ENCODE measurements around the gene GRID2IP.

The GRID2IP gene

DNA sequence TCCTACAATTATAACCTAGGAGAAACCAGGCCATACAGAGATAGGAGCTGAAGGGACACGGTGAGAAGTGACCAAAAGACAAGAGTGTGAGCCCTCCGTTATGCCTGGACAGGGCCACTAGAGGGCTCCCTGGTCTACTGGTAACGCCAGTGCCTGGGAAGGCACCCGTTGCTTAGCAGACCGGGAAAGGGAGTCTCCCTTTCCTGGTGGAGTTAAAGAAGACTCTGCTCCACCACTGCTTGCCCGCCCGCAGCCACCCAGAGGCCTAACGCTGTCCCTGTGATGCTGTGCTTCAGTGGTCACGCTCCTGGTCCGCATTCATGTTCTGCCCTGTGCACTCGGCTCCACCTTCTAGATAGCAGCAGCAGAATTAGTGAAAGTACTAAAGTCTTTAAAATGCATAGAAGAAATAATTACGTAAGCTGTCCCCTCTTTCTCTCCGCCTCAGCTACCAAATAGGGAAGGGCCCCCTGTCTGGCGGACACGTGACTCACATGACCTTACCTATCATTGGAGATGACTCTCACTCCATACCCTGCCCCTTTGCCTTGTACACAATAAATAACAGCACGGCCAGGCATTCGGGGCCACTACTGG, 34.8 kb downstream of the GRID2IP start:
- DNase-seq = peak; percentile 82 to 86

DNA sequence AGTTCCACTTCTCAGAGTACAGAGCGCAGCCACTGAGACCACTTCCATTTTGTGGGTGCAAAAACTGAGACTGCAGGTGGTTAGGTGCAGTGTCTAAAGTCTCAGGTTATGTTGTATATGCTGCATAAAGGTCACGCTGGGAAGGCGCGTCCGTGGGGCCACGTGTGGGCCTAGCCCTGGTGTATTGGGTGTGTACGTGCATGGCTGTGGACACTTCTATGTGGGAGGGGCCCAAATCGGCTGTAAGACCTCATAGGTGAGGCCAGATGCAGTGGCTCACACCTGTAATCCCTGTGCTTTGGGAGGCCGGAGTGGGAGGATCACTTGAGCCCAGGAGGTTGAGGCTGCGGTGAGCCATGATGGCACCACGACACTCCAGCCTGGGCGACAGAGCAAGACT, 37.7 kb downstream of the GRID2IP start:
- no peak for DNase-seq

DNA sequence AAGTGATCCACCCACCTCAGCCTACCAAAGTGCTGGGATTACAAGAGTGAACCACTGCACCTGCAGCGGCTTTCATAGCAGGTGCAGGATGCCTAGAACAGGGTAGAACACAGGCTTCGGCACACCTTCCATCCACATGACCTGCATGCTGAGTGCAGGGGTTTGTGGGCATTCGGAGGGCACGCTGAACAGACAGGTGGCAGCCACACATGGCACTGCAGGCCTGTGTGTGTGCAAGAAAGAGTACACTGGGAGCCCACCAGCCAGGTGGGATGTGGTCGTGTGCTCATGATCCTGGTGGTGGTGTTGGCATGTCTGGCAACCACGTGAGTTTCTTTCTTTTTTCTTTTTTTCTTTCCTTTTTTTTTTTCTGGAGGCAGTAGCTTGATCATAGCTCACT, 38.4 kb downstream of the GRID2IP start:
- DNase-seq = no peak

DNA sequence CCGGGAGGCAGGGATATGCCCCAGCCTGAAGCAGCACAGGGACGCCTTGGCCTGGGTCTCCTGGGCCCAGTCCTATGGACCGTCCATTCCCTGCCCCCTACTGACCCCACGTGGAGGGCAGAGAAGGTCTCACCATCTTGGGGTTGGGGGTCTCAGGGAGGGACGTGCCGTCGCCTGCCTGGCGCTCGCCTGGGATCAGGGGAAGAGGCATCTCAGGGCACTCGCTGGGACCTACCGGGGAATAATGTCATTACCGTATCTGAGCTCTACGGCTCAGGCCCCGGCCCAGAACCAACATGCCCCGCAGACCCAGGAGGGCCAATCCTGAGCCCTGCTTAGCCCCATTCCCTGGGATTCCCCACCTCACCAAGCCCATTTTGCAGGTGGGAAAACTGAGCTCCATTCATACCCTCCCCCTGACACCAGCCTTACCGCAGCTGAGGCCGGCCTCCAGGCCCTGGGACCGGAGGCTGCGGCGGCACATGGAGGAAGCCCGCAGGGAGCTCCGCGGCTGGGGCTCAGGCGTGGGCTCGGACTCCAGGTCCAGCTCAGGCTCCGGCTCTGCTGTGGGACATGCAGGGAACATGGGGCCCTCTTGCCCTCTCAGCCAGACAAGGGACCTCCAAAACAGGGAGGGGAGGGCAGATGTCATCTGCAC, 40.7 kb downstream of the GRID2IP start:
- no peak for DNase-seq

DNA sequence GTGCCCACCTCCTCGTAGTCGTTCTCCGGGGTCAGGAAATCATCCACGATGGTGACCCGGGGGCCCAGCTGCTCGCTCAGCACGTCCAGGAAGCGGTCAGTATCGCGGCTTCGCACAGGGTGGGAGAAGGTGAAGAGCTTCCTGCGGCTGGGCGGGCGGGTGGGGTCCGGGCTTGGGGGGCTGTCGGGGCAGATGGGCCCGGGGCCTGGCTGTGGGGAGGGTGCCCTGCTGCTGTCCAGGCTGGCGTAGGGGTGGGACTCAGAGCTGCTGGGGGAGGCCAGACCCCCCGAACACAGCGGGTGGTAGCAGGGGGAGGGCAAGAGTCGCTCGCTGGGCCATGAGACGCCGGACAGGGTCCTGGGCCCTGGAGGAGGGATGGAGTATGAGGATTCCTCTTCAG, 42.3 kb downstream of the GRID2IP start:
- no peak for DNase-seq

DNA sequence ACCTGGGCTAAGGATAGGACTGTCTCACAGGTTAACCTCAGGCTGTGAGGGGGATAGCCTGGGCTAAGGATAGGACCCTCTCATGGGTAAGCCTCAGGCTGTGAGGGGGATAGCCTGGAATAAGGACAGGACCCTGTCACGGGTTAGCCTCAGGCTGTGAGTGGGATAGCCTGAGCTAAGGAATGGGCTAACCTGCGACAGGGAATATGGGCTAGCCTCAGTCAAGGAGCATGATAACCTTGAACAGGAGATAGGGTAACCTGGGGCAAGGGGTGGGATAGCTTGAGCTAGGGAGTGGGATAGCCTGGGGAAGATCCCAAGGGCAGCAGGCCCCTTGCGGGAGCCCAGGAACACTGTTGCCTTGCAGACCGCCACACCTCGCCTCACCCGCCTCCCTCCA, 42.7 kb downstream of the GRID2IP start:
- DNase-seq = no peak

DNA sequence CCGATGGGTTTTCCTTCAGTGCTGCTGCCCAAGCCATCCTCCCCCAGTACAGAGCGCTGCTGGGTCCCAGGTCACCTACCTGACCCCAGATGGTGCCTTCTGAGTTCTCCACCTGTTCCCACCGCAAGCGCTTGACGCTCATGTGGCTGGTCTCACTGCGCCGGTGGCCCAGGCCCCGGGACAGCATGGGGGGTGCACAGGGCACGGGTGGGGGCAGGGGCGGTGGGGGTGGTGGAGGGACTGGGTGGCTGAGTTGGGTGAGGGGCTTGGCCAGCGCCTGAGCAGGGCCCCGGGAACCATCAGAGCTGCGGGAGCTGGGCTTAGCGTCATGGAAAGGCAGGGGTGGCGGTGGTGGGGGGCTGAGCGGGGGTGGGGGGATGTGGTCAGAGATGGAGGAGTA, 43.4 kb downstream of the GRID2IP start:
- DNase-seq = no peak

DNA sequence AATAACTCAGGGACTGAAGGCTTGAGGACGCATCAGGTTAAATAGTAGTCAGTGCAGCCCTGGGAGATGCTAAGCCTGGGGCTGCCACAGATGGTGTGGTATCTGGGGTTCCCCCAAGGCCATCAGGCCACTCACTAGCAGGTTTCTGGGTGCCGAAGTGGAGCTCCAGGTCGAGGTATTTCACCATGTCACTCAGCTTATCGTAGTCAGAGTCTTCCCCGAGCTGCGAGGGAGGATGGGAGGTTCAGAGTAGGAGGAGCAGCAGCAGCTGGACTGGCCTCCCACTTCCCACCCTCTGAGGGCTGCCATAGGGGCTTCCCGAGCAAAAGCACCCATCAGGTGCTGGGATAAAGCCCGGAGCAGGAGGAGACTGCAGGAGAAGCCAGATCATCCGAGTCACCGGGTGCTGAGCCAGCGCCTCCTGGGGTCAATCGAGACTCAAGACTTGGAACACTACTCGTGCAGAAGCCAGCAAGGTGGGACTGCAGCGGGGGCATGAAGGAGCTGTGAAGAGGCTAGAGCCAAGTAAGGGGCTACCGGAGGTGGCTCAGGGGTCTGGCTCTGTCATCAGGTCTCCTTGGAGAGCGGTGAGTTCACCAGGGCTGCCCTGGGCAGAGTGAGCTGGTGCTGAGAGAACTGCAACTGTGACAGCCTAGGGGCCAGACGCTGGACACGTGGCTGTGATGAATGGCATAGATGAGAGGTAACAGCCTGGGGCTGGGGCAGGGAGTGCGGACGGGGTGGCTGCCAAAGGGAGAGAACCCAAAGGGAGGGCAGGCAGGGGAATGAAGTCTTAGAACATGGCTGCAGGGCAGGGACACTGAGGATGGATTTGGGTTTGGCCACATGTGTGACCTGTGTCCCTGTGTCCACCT, 45.3 kb downstream of the GRID2IP start:
- no peak for DNase-seq

DNA sequence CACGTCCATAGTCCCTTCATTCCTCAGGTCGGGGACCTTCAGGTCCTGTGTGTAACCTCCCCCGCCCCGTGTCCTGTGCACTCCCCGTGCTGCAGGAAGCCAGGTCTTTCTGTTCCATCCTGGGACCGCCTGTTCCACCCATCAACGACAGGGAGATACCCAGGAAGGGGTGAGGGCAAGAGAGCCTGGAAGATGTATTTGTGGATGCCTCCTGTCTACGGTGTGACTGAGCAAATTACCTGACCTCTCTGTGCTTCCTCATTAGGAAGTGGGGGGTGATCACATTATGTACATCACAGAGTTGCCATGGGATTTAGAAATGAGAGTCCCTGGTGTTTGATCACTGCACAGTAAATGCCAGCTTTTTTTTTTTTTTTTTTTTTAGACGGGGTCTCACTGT, 46.3 kb downstream of the GRID2IP start:
- no peak for DNase-seq

DNA sequence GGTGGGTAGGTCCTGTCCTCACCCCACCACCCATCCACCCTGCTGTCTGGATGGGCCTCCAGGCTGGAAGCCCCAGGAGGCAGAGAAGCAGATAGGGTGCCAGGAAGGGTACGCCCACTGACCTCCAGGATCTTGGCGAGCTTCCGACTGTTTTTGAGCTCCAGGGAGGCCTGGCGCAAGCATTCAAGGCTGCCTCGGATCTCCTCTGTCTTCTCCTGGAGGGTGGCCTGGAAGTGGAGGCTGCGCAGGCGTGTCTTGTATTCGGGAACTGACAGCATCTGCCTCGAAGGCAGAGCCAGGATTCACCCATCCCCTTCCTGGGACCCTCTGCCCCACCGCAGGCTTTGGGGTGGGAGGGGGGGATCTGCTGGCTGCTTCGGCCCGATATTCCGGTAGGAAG, 48.4 kb downstream of the GRID2IP start:
- no peak for DNase-seq

DNA sequence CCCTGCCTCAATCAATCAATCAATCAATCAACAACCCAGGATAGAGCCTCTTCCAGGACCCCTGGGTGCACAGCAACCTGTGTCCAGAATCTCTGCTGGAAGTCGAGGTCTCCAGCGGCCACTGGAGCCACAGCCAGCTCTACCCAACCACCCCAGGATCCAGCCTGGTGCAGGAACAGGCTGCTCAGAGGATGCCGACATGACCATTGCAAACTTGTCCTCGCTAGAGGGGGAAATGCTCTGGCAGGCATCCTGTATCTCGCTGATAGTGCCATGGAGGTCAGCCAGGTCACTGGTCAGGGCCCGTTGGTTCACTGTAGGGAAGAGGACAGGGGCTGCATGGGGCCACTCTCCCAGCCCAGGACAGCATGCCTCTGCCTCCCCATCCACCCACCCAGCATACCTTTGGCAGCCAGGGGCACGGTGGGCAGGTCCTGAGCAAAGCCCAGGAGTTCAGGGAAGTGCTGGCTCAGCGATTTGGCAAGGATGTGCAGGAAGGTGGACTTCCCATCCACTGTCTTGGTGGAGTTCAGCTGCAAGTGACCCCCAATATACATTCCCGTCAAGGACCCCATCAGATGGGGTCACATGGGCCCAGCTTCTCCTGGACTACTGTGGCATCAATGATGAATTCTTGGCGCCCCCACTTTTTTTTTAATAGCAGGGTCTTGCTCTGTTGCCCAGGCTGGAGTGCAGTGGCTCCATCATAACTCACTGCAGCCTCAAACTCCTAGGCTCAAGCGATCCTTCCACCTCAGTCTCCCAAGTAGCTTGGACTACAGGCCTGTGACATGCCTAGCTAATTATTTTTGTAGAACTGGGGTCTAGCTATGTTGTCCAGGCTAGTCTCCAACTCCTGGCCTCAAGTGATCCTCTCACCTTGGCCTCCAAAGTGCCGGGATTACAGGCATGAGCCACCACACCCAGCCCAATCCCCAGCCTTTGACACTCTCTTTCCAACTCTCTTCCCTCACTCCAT, 49.4 kb downstream of the GRID2IP start:
- no peak for DNase-seq

DNA sequence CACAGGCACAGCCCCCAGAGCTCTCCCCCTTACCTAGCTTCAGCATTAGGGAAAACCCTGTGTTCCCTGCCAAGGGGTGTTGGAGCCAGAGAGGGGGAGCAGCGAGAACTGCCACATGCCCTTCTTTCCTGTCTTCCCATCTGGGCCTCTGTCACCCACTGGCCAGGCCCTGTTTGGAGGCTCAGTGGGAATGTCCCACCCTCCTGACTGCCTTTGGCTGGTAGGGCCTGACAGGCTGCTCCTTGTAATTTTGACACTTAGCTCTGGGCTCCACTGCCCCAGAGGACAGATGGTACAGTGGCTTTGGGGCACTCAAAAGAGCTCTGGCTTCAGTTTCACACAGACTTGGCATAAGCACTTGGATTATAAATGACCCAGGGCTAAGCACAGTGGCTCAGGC, 50.6 kb downstream of the GRID2IP start:
- DNase-seq = peak in 1 of 2 experiments; percentile 20

DNA sequence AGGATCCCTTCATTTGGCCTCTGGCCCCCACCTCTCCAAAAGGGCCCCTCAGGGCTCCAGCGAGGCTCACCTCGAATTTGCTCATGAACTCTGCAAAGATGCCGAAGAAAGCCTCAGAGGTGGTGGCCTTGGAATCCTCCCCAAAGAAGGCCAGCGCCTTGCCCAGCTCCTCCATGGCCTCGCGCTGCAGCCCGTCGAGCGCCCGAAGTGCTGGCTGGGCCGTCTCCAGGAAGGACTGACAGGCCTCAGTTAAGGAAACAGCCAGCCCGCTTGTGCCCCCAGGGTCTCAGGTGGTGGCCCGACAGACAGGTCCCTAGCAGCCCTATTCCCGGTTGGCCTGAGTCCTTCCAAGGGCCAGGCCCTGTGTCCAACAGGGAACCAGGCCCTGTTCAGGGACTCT, 53.3 kb downstream of the GRID2IP start:
- no peak for DNase-seq

DNA sequence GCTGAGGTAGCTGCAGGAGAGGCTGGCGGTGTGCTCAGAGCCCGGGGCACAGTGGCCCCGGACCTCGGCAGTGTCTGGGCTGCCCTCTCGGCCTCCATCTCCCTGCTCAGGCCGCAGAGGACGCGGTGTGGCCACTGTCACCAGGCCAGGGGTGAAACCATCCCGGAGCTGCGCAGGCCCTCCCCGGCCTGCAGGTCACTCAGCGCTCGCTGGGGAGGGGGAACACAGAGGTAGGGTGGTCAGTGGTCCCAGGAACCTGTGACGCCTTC, 53.7 kb downstream of the GRID2IP start:
- no peak for DNase-seq

DNA sequence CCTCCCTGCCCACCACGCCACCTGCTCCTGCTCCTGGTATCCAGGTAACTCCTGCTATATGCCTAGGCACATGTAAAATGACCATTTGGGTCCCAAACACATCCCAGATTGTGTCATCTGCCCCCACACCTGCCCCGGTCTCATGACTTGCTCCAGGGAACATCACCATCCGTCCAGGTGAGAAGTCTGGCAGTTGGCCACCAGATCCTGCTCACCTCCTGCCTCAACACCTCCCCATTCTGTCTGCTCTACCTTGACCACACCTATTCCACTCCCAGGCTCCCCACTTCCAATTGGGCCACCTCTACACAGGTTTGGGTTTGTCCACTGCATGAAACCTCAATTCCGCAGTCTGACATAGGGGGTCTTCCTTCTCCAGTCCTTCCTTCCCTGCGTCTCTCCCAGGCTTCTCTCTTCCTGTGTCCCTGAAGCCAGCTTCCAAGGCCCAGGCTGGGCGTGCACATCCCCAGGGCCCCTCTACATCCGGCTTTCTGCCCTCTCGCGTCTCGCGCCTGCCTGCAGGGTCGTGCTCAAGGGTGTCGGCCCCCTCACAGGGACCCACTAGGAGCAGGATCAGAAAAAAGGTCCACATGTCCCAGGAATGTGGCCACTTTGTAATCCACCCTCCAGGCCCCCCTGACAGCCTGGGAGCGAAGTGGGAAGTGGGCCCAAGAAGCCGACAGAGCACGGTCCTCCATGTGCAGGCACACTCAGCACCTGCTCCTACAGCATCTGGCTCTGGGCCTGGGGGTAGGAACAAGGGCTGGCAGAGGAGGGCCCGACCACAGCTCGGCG, 54.2 kb downstream of the GRID2IP start:
- no peak for DNase-seq

DNA sequence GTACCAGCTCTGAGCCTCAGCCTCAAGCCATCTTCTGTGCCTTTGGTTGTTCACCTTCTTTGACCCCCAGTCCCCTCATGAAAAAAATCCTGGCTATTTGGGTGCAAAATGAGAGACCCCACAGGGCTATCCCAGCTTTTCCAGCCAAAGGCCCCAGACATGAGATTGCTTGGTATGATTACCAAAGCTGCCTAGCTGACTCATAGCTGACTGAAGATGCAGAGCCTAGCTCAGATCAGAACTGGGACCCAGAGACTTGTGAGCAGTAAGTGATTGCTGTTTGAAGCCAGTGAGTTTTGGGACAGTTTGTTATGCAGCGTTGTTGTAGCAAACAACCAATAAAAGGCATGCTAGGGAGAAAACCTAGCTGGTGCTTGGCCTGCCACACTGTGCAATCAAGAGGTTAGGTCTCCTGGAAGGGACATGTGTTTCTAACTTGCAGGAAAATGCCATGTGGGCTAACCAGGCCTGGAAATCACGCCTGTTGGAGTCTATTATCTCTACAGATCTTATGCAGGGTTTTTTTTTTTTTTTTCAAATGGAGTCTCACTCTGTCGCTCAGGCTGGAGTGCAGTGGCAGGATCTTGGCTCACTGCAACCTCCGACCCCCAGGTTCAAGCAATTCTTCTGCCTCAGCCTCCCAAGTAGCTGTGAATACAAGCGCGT, 55.5 kb downstream of the GRID2IP start:
- DNase-seq = no peak

DNA sequence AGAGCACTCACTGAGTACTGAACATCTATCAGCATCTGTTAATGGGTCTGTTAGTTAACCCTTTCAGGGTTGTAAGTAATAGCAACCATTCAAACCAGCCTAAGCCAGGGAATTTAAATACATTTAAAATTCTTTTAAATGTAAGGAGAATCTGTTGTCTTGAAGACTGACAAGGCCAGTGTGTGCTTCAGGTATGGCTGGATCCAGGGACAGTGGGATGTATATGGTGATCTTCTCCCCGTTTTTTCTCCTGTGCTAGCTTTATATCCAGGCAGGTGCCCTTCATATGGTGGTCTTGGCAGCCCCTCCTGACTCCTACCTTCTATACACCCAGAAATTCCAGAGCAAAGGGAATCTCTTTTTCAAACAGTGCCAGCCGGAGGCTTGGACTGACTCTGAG, 56.9 kb downstream of the GRID2IP start:
- no peak for DNase-seq

DNA sequence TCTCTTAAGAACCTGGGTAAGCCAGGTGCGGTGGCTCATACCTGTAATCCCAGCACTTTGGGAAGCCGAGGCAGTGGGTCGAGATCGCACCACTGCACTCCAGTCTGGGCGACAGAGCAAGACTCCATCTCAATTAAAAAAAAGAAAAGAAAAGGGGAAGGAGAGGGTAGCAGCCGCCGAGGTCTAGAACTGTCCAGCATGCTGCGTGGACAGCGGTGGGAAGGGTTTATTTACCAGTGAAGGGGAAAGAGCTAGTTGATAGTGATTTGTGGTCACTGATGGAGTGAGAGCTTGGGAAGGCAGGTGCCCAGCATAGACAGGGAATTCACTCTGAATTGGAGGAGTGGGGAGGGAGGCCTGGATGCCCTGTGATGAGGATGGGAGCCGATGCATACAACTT, 60.1 kb downstream of the GRID2IP start:
- DNase-seq = no peak

DNA sequence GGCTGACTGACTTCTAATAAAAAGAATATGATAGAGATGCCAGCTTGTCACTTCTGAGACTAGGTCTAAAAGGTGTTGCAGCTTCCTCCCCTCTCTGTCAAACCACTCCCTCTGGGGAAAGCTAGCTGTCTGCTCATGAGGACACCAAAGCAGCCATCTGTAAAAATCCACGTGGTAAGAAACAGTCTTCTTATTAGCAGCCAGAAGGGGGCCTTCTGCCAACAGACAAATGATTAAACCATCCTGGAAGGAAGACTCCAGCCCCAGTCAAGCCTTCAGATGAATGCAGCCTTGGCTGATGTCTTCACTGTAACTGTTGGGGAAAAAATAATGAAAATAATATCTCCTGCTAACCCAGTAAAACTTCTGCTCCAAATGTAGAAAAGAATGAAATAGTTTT, 61.6 kb downstream of the GRID2IP start:
- DNase-seq = no peak

DNA sequence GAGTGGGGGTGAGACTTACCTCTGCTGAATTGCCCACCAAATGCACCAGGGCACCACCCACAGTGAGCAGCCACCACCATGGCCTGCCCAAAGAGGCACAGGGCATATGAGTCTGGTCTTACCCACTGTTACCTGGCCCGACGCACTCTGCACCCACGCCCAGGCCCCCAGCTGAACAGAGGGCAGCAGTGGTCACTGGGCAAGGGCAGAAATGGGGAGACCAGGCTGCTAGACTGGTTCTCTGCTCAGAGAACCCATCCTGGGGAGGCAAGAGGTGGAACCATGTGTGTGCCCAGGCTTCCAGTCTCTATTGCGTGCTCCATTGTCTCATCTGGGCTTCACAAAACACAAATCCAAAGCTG, 64.1 kb downstream of the GRID2IP start:
- DNase-seq = no peak

DNA sequence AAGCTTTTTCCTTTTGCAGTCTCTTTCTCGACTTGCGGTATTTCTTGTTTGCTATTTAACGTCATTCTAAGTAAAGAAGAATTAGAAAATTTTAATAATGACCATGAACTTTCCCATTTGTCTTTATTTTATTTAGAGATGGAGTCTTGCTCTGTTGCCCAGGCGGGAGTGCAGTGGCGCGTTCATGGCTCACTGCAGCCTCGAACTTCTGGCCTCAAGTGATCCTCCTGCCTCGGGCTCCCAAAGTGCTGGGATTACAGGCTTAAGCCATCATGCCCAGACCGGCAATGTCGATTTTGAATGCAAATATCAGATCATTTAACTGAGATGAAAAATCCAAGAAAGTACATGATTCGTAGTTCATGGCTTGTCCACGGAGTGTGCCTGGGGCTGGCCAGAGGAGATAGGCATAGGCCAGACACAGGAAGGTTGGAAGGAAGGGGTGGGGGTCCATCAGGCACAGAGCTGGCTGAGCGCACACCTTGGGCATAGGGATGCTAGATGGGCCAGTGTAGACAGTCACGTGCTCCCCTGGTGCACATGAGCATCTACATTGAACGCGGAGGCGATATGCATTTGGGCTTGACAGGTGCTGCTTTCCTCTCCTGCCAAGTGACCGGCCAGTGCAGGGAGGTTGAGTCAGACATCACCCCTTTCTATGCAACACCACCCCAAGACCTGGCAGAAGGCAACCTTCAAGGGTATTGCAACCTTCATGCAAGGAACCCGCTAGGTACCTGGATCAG, 64.7 kb downstream of the GRID2IP start:
- no peak for DNase-seq

All from NCI-H446 (cell line).